Lower lobe of right lung (tissue), 2 donors: ENCODE results near the gene SLC25A53. TPM values are rescaled to one million over a fixed set of nuclear protein-coding genes. Genes with fewer than 3 reads are reported as not detected.
A peak's percentile ranks its signal among the peaks of the same experiment; 100 is the strongest.

Source experiments
- ATAC-seq, 2 donors: fragments of 200-7000 bp; cut with Tn5 transposase; one replicate each; pipeline ENCODE4 v1.9.1; 2020 to 2022; ENCODE audit warnings: mild to moderate bottlenecking in 2 of 2, moderate library complexity in 2 of 2
- DNase-seq: peaks from one replicate; pipeline ENCODE4 v3.0.0-alpha.2; 2020
- H3K27ac ChIP-seq: fragments of 200-600 bp; one replicate; pipeline ENCODE4 v1.8.0; 2022
- H3K27me3 ChIP-seq: fragments of 200-600 bp; one replicate; pipeline ENCODE4 v1.8.0; 2022; ENCODE audit warnings: low read depth
- H3K36me3 ChIP-seq: fragments of 200-600 bp; one replicate; pipeline ENCODE4 v1.8.0; 2022; ENCODE audit warnings: mild to moderate bottlenecking
- H3K4me1 ChIP-seq: fragments of 200-600 bp; one replicate; pipeline ENCODE4 v1.8.0; 2022
- H3K4me3 ChIP-seq: fragments of 200-600 bp; one replicate; pipeline ENCODE4 v1.8.0; 2022; ENCODE audit warnings: mild to moderate bottlenecking
- H3K9me3 ChIP-seq: fragments of 200-600 bp; one replicate; pipeline ENCODE4 v1.8.0; 2022
- intact Hi-C: fragments of 100-400 bp; cut with DNase I; formaldehyde crosslinking; loops from one replicate; pipeline ENCODE4 v1.11.0; 2022
- long read RNA-seq: library from polyadenylated mRNA; unstranded; transcript quantifications from one replicate; pipeline ENCODE4 v2.0.0, GENCODE V29; 2021
- total RNA-seq: library from RNA; stranded (reverse); fragmentation: NEBNext Ultra II Directional; extraction: Animal tissue kit (Norgen Biotek cat#: 25700); gene quantifications from one replicate; pipeline ENCODE4 v1.2.1, GENCODE V29; 2021
- TF ChIP-seq, protein P1 (sequence below): fragments of 200-600 bp; IDR thresholded peaks from one replicate; pipeline ENCODE4 v1.8.0; 2022; ENCODE audit warnings: antibody characterized with exemption, mild to moderate bottlenecking
- donor health status: DM: no; HTN: yes; CAD: no; lungs with severe emphysema.

The SLC25A53 gene, protein sequence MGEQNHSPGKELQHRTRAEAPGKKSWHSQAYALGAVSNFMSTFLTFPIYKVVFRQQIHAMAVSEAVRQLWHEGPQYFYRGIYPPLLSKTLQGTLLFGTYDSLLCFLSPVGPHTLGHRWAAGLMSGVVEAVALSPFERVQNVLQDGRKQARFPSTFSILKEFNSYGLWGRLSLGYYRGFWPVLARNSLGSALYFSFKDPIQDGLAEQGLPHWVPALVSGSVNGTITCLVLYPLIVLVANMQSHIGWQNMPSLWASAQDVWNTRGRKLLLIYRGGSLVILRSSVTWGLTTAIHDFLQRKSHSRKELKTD
- 13.4 TPM for total RNA-seq
- long read RNA-seq, transcript SLC25A53-201 (2 exons, 731 nt): major isoform, 5 of 20 reads
- long read RNA-seq, partial matches to known transcripts: 0 of 20 reads
- long read RNA-seq, other reads (novel, unspliced or antisense): 15 of 20 reads

DNA sequence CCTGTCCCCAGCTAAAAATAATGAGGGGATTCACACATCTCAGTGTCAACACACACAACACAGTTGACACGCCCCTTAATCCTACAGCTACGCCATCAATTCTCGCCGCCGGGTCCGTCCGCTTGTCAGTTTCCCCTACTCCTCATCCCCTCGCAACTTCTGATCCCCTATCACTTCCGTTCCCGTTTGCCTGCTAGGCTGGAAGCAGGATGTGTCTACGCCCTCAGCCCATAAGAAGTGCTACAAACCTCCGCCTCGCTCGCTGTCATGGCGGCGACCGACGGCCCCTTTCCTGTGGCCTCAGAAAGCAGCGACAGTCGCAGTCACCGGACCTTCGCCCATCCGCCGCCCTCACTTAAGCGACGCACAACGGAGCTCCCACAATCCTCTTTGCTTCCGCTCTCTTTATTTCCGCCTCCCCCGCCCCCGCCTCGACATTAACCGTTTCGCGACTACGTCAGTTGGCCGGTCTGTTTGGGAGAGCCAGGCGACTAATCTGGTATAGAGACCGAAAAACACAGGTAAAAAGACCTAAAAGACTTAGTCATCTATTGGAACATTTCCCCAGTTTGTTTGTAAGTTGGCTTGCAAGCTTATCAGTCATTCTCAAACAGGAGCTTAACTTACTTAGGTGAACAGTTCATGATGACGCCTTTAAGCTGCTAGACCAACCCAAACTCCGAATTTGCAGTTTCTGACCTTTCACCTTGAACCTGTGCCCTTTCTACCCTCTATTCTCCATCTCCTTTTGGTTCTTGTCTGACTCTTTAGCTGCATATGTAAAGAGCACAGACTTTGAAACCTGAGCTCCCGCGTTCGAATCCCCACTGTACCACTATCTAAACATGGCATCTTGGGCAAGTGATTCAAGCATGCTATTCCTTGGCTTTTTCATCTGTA is at the start of gene SLC25A53:
Gene SLC25A53, minus strand, starts transcription at position 380 of the 900 bp plus-strand sequence. CDS start 51,752 bp downstream, outside the sequence.
- Histone ChIP-seq H3K4me3 (peak within 1 kb of the TSS; percentile 61), H3K4me1 (peaks cover 19% of the 10 kb centered on the region), H3K27me3 (no peaks in the 10 kb centered on the region), H3K9me3 (no peaks in the 10 kb centered on the region), H3K36me3 (no peaks in the 10 kb centered on the region), H3K27ac (peak within 1 kb of the TSS; percentile 90)
- TF ChIP-seq, protein P1, sequence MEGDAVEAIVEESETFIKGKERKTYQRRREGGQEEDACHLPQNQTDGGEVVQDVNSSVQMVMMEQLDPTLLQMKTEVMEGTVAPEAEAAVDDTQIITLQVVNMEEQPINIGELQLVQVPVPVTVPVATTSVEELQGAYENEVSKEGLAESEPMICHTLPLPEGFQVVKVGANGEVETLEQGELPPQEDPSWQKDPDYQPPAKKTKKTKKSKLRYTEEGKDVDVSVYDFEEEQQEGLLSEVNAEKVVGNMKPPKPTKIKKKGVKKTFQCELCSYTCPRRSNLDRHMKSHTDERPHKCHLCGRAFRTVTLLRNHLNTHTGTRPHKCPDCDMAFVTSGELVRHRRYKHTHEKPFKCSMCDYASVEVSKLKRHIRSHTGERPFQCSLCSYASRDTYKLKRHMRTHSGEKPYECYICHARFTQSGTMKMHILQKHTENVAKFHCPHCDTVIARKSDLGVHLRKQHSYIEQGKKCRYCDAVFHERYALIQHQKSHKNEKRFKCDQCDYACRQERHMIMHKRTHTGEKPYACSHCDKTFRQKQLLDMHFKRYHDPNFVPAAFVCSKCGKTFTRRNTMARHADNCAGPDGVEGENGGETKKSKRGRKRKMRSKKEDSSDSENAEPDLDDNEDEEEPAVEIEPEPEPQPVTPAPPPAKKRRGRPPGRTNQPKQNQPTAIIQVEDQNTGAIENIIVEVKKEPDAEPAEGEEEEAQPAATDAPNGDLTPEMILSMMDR: no peak
- peak; percentile 85 for DNase-seq
- intact Hi-C loops: no loop called here
- ATAC-seq: peak; percentile 98 to 99

DNA sequence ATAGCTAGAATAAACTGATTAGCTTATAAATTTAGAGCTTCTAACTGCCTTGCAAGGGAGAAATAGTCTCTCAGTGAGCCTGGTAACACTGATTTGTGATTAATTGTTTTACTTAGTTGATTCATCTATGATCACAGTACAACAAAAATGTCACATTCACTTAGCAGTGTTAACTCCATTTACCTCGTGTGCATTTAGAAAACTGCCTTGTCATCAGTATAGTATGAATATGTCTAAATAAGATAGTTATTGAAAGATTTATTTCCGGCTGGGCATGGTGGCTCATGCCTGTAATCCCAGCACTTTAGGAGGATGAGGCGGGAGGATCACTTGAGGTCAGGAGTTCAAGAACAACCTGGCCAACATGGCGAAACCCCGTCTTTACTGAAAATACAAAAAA is 48.7 kb upstream of the SLC25A53 start:
- Histone ChIP-seq H3K4me1 (no peaks in the 10 kb centered on the region), H3K27me3 (no peaks in the 10 kb centered on the region), H3K27ac (no peak overlapping the region), H3K4me3 (no peak overlapping the region), H3K9me3 (no peaks in the 10 kb centered on the region), H3K36me3 (no peaks in the 10 kb centered on the region)
- DNase-seq (no peak), ATAC-seq (no peak)
- intact Hi-C loops: no loop called here
- TF ChIP-seq, protein P1: no peak

DNA sequence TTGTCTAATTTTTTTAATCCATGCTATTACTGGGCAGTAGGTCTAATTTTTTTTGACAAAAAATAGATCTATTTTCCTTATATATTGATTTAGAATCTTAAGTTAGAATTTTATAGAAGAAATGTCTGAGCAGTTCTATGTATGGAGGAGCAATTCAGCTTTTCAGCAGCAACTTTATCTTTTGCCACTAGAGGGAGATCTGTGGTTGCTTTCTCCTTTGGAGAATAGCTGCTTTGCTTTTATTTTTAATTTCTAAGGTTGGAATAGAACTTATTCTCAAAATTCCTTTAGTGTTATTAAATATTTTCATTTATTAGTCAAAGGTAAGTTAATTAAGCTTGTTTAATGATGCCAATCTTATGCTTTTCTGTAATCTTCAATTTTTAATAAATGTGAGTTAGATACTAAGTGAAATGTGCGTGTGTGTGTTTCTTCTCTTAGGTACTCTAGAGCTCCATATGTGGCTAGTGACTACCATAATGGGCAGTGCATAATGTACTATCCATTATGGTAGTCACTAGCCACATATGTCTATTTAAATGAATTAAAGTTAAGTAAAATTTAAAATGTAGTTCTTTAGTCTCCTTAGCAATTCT is 38.8 kb upstream of the SLC25A53 start:
- Histone ChIP-seq H3K27ac (no peak overlapping the region), H3K36me3 (peaks cover 10% of the 10 kb centered on the region), H3K4me1 (no peaks in the 10 kb centered on the region), H3K4me3 (no peak overlapping the region), H3K9me3 (no peaks in the 10 kb centered on the region), H3K27me3 (no peaks in the 10 kb centered on the region)
- no peak for DNase-seq
- TF ChIP-seq, protein P1: peak; percentile 62
- intact Hi-C loops: no loop called here
- peak in 1 of 2 donors; percentile 58 for ATAC-seq

DNA sequence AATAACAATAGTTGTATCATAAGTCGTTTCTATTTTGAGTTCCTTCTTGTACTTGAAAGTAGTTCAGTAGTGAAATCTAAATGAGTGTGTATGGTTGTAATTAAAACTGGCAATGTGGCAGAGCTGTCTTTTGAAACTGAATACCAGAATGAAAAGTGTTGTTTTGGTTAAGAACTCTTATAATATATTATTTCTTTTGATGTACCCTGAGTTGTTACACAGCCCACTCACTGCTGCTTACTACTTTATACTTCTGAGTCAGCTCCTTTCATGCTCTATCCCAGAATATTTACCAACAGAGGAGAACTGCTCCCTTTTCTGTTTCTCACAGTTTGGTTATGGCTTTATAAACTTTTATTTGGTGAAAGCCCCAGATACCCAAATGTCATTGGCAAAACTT is 38.2 kb upstream of the SLC25A53 start:
- intact Hi-C loops: no loop called here
- ATAC-seq (no peak), DNase-seq (no peak)
- TF ChIP-seq, protein P1: no peak
- no peaks in the 10 kb centered on the region for H3K27me3 ChIP-seq
- H3K9me3 ChIP-seq: no peaks in the 10 kb centered on the region
- no peak overlapping the region for H3K27ac ChIP-seq
- H3K4me1 ChIP-seq: no peaks in the 10 kb centered on the region
- no peak overlapping the region for H3K4me3 ChIP-seq
- H3K36me3 ChIP-seq: peaks cover 16% of the 10 kb centered on the region

DNA sequence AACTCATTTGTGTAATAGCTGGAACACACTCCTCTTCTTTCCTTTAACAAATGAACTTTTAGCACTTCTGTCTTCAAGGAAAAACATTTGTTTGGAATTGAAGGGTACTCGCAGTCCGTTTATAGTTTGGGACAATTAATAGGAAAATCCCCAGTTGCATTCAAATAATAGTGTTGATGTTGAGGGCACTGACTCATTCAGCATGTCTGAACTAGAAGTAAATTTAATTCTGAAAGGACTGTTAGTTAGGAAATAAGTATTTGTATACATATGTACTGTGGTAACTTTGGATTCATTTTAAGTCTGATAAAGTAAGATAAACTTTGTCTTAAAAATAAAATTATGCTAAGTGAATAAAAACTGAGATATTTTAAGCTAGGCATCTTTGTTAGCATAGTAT is 36.7 kb upstream of the SLC25A53 start:
- ATAC-seq: no peak
- DNase-seq: no peak
- no peaks in the 10 kb centered on the region for H3K27me3 ChIP-seq
- peaks cover 31% of the 10 kb centered on the region for H3K36me3 ChIP-seq
- no peak overlapping the region for H3K4me3 ChIP-seq
- no peaks in the 10 kb centered on the region for H3K4me1 ChIP-seq
- no peaks in the 10 kb centered on the region for H3K9me3 ChIP-seq
- H3K27ac ChIP-seq: no peak overlapping the region
- TF ChIP-seq, protein P1: no peak
- intact Hi-C loops: no loop called here
